Thoracic aorta (tissue), 2 donors: ENCODE results near the gene ELF4. TPM values are rescaled to one million over a fixed set of nuclear protein-coding genes. Genes with fewer than 3 reads are reported as not detected.

ENCODE experiments used
- ATAC-seq: fragments of 150-250 bp; one replicate; pipeline ENCODE4 v1.8.0; 2017; ENCODE audit warnings: low read depth; ENCODE audit not compliant: insufficient number of reproducible peaks, low FRiP score
- DNase-seq: peaks from one replicate; pipeline ENCODE4 v3.0.0-alpha.2; 2020; ENCODE audit warnings: low spot score
- H3K27ac ChIP-seq, 2 donors: fragments of 200-600 bp; sonication (generic); 1 replicate in 1 of 2; 2 replicates in 1 of 2; pipeline ENCODE4 v1.5.1; 2016; ENCODE audit warnings: mild to moderate bottlenecking in 2 of 2, moderate library complexity in 2 of 2
- H3K27me3 ChIP-seq: fragments of 200-600 bp; sonication (generic); replicated peaks from 2 replicates; pipeline ENCODE4 v1.6.0; 2016; ENCODE audit warnings: mild to moderate bottlenecking; ENCODE audit not compliant: insufficient read depth
- H3K36me3 ChIP-seq: fragments of 200-600 bp; sonication (generic); one replicate; pipeline ENCODE4 v1.5.1; 2016
- H3K4me1 ChIP-seq, 2 donors: fragments of 200-600 bp; sonication (generic); 1 replicate in 1 of 2; 2 replicates in 1 of 2; pipeline versions ENCODE4 v1.5.1 to v1.6.0; 2016; ENCODE audit warnings: low read depth in 2 of 2, mild to moderate bottlenecking in 1 of 2; ENCODE audit not compliant: control insufficient read depth in 1 of 2
- H3K4me3 ChIP-seq: fragments of 200-600 bp; sonication (generic); 2 replicates; pipeline ENCODE4 v1.5.1; 2016; ENCODE audit warnings: mild to moderate bottlenecking
- H3K9me3 ChIP-seq: fragments of 200-600 bp; sonication (generic); 2 replicates; pipeline ENCODE4 v1.5.1; 2016
- CTCF ChIP-seq: fragments of 200-600 bp; sonication (generic); IDR thresholded peaks from one replicate; pipeline ENCODE4 v1.5.1; 2019; ENCODE audit warnings: antibody characterized with exemption
- total RNA-seq, 2 donors: library from RNA; depleted of rRNA; stranded (reverse); fragments of >200 nt; gene quantifications; one replicate each; pipeline versions ENCODE4 v1.1.0 to v1.2.3, GENCODE V29; 2016

Gene ELF4
- total RNA-seq, 2 donors from 2014 or later, result 11.1 to 16.9 TPM

GRCh38 chrX:130145123-130145522 is 34.8 kb upstream of the ELF4 start:
- Histone ChIP-seq H3K4me3 (no peak overlapping the region), H3K36me3 (no peaks in the 10 kb centered on the region), H3K27ac (no peak overlapping the region), H3K4me1 (no peaks in the 10 kb centered on the region), H3K27me3 (no peaks in the 10 kb centered on the region), H3K9me3 (no peaks in the 10 kb centered on the region)
- ATAC-seq, result no peak
- no peak for DNase-seq
- TF ChIP-seq CTCF, result no peak

- Histone ChIP-seq H3K27me3 (no peaks in the 10 kb centered on the region), H3K36me3 (no peaks in the 10 kb centered on the region), H3K4me1 (no peaks in the 10 kb centered on the region), H3K9me3 (no peaks in the 10 kb centered on the region), H3K27ac (no peak overlapping the region), H3K4me3 (no peak overlapping the region)
- no peak for ATAC-seq
- DNase-seq, result no peak
- no peak for TF ChIP-seq CTCF
These were observed 34.2 kb upstream of the ELF4 start for GRCh38 chrX:130144509-130144908.

GRCh38 chrX:130139474-130140201 is 29.3 kb upstream of the ELF4 start:
- Histone ChIP-seq H3K4me1 (no peaks in the 10 kb centered on the region), H3K9me3 (no peaks in the 10 kb centered on the region), H3K27me3 (no peaks in the 10 kb centered on the region), H3K4me3 (no peak overlapping the region), H3K36me3 (peaks cover 4% of the 10 kb centered on the region), H3K27ac (no peak overlapping the region)
- no peak for TF ChIP-seq CTCF
- no peak for ATAC-seq
- DNase-seq, result no peak

- no peak overlapping the region for H3K4me3 ChIP-seq
- H3K27me3 ChIP-seq, result no peaks in the 10 kb centered on the region
- no peak for ATAC-seq
- DNase-seq, result no peak
- no peaks in the 10 kb centered on the region for H3K4me1 ChIP-seq
- H3K9me3 ChIP-seq, result no peaks in the 10 kb centered on the region
- peaks cover 4% of the 10 kb centered on the region for H3K36me3 ChIP-seq
- TF ChIP-seq CTCF, result no peak
- H3K27ac ChIP-seq, result no peak overlapping the region
These were observed 26.7 kb upstream of the ELF4 start for GRCh38 chrX:130136961-130137360.

GRCh38 chrX:130136496-130136895 is 26.2 kb upstream of the ELF4 start:
- no peak for TF ChIP-seq CTCF
- H3K9me3 ChIP-seq, result no peaks in the 10 kb centered on the region
- no peak overlapping the region for H3K4me3 ChIP-seq
- H3K36me3 ChIP-seq, result peaks cover 4% of the 10 kb centered on the region
- H3K27me3 ChIP-seq, result no peaks in the 10 kb centered on the region
- no peaks in the 10 kb centered on the region for H3K4me1 ChIP-seq
- ATAC-seq (no peak), DNase-seq (no peak)
- no peak overlapping the region for H3K27ac ChIP-seq
